Mesenteric fat pad (tissue), 1 donor: ENCODE measurements around the gene IL13RA2. TPM values are rescaled to one million over a fixed set of nuclear protein-coding genes. Genes with fewer than 3 reads are reported as not detected.

ENCODE experiments used
- DNase-seq: peaks from one replicate; pipeline ENCODE4 v3.0.0-alpha.2; 2020; ENCODE audit warnings: low spot score
- total RNA-seq: library from RNA; stranded (reverse); fragmentation: NEBNext Ultra II Directional; extraction: Animal tissue kit (Norgen Biotek cat#: 25700); gene quantifications from one replicate; pipeline ENCODE4 v1.2.1, GENCODE V29; 2021
- donor health status: DM: yes; HTN: yes; CAD: no.

IL13RA2 gene
- total RNA-seq, 1 donor from 2014 or later, result not detected

- DNase-seq, result no peak
These were observed 19.6 kb downstream of the IL13RA2 start for GRCh38 chrX:114997779-114998178.

- no peak for DNase-seq
These were observed 31.3 kb downstream of the IL13RA2 start for GRCh38 chrX:114985967-114986592.

- DNase-seq, result no peak
These were observed 41.1 kb downstream of the IL13RA2 start for GRCh38 chrX:114976292-114976691.

- DNase-seq, result no peak
These were observed 44.4 kb downstream of the IL13RA2 start for GRCh38 chrX:114973013-114973412.

- DNase-seq, result no peak
These were observed 46.6 kb downstream of the IL13RA2 start for GRCh38 chrX:114970806-114971205.

GRCh38 chrX:114964374-114964773 lies 53.0 kb downstream of the IL13RA2 start:
- no peak for DNase-seq

- DNase-seq, result no peak
These were observed 55.2 kb downstream of the IL13RA2 start for GRCh38 chrX:114962209-114962608.

- no peak for DNase-seq
These were observed 57.7 kb downstream of the IL13RA2 start for GRCh38 chrX:114959729-114960128.

Other genes starting within 250 kb of the IL13RA2 start
- not detected for gene RBMXL3, start 171.8 kb upstream of the IL13RA2 start, total RNA-seq
- gene LRCH2, start 216.5 kb upstream of the IL13RA2 start, total RNA-seq, result 2.6 TPM